ENCODE measurements around the gene ADRB1.

The ADRB1 gene

GRCh38 chr10:114095559-114096337 is 52.1 kb downstream of the ADRB1 start:
- DNase-seq = no peak

Data from activated CD8-positive, alpha-beta memory T cell treated with anti-CD3 and anti-CD28 coated beads for 24 hours (primary cell).